Hepatocyte (in vitro differentiated cells): ENCODE measurements around the gene SUMF1.

ENCODE experiments used
- CTCF ChIP-seq: fragments of 200-600 bp; sonication (generic); IDR thresholded peaks from 2 replicates; pipeline ENCODE4 v1.5.1; 2016; ENCODE audit warnings: antibody characterized with exemption, mild to moderate bottlenecking; ENCODE audit not compliant: poor library complexity
- EZH2 ChIP-seq: fragments of 200-600 bp; sonication (generic); IDR thresholded peaks from 2 replicates; pipeline ENCODE4 v1.6.1; 2016; ENCODE audit warnings: antibody characterized with exemption, mild to moderate bottlenecking, borderline replicate concordance

GRCh38 chr3:4425707-4426106 lies 41.4 kb downstream of the SUMF1 start:
- TF ChIP-seq CTCF (no peak), EZH2 (no peak)
